SK-N-SH (cell line): ENCODE measurements around the gene SND1. TPM values are rescaled to one million over a fixed set of nuclear protein-coding genes. Genes with fewer than 3 reads are reported as not detected.

Source experiments
- CTCF ChIA-PET: fragments of 300-600, 350-600 bp; formaldehyde crosslinking; extraction: SDS; loops from one replicate; lab custom pipeline; 2021; lab: Yijun Ruan, JAX
- POLR2A ChIA-PET: fragments of 350-600 bp; sonication (Branson Sonifier 250); formaldehyde crosslinking; extraction: SDS; loops from one replicate; lab custom pipeline; 2020; ENCODE audit warnings: antibody characterized with exemption, inconsistent platforms; lab: Yijun Ruan, JAX
- DNase-seq: peaks from one replicate; pipeline ENCODE4 v3.0.0; 2012
- H2AFZ ChIP-seq: fragments of 200-600 bp; sonication (generic); 2 replicates; pipeline ENCODE4 v1.8.1; 2016; ENCODE audit warnings: antibody characterized with exemption, mild to moderate bottlenecking, low read depth
- H3F3A ChIP-seq: fragments of 200-600 bp; sonication (generic); replicated peaks from 2 replicates; pipeline ENCODE3; 2016; ENCODE audit warnings: antibody characterized with exemption, mild to moderate bottlenecking; ENCODE audit not compliant: insufficient read depth
- H3K27ac ChIP-seq, 2 experiments: fragments of 200-500 bp in 1 of 2; fragments of 200-600 bp in 1 of 2; sonication (Bioruptor generic) in 1 of 2; sonication (generic), shearing (Covaris generic) in 1 of 2; 2 replicates each; pipeline versions ENCODE4 v1.5.1 to v1.6.1; 2014 to 2016; ENCODE audit warnings: low read depth in 2 of 2, inconsistent platforms in 1 of 2, low read length in 1 of 2, mild to moderate bottlenecking in 1 of 2, mixed read lengths in 1 of 2
- H3K27me3 ChIP-seq: fragments of 200-600 bp; sonication (generic), shearing (Covaris generic); 2 replicates; pipeline ENCODE4 v1.6.1; 2016; ENCODE audit warnings: mixed run types; ENCODE audit not compliant: insufficient read depth
- H3K36me3 ChIP-seq, 2 experiments: fragments of 200-500 bp in 1 of 2; fragments of 200-600 bp in 1 of 2; sonication (Bioruptor generic) in 1 of 2; sonication (generic) in 1 of 2; replicated peaks in 1 of 2; 2 replicates each; pipeline versions ENCODE3 to v1.5.1; 2014 to 2016; ENCODE audit warnings: low read length in 1 of 2, mild to moderate bottlenecking in 1 of 2; ENCODE audit not compliant: insufficient read depth in 2 of 2, control insufficient read depth in 1 of 2
- H3K4me1 ChIP-seq, 2 experiments: fragments of 200-500 bp in 1 of 2; fragments of 200-600 bp in 1 of 2; sonication (Bioruptor generic) in 1 of 2; sonication (generic), shearing (Covaris generic) in 1 of 2; 2 replicates each; pipeline versions ENCODE4 v1.5.1 to v1.6.1; 2014 to 2016; ENCODE audit warnings: low read depth in 1 of 2, low read length in 1 of 2, mixed run types in 1 of 2; ENCODE audit not compliant: insufficient read depth in 2 of 2, control insufficient read depth in 1 of 2
- H3K4me2 ChIP-seq: fragments of 200-600 bp; sonication (generic), shearing (Covaris generic); 2 replicates; pipeline ENCODE4 v1.6.1; 2017; ENCODE audit warnings: mixed run types
- H3K4me3 ChIP-seq, 2 experiments: fragments of 200-500 bp in 1 of 2; fragments of 200-600 bp in 1 of 2; sonication (Bioruptor generic) in 1 of 2; sonication (generic), shearing (Covaris generic) in 1 of 2; 2 replicates each; pipeline versions ENCODE4 v1.5.1 to v1.8.1; 2014 to 2016; ENCODE audit warnings: low read depth in 2 of 2, inconsistent platforms in 1 of 2, low read length in 1 of 2, mild to moderate bottlenecking in 1 of 2, mixed read lengths in 1 of 2, moderate library complexity in 1 of 2
- H3K79me2 ChIP-seq: fragments of 200-600 bp; sonication (generic); 2 replicates; pipeline ENCODE4 v1.8.1; 2017; ENCODE audit warnings: mild to moderate bottlenecking; ENCODE audit not compliant: insufficient read depth
- H3K9ac ChIP-seq: fragments of 200-600 bp; sonication (generic); 2 replicates; pipeline ENCODE4 v1.6.1; 2017; ENCODE audit warnings: mixed run types
- H3K9me2 ChIP-seq: fragments of 200-600 bp; sonication (generic); 2 replicates; pipeline ENCODE4 v1.6.1; 2017; ENCODE audit warnings: mixed run types
- H3K9me3 ChIP-seq: fragments of 200-600 bp; sonication (generic); 2 replicates; pipeline ENCODE4 v1.6.1; 2017; ENCODE audit warnings: mixed run types, mild to moderate bottlenecking, moderate library complexity
- H4K20me1 ChIP-seq: fragments of 200-600 bp; sonication (generic); 2 replicates; pipeline ENCODE4 v1.6.1; 2017; ENCODE audit warnings: mild to moderate bottlenecking, mixed run types; ENCODE audit not compliant: insufficient read depth
- CTCF ChIP-seq: fragments of 200-600 bp; sonication (generic); IDR thresholded peaks from 2 replicates; pipeline ENCODE4 v1.6.1; 2017; ENCODE audit warnings: antibody characterized with exemption, mild to moderate bottlenecking, moderate library complexity
- ELF1 ChIP-seq: IDR thresholded peaks from 2 replicates; pipeline ENCODE4 v1.4.0; 2012
- EP300 ChIP-seq, 2 experiments: IDR thresholded peaks; 2 replicates each; pipeline versions ENCODE4 v1.4.0 to v1.6.1; 2012; ENCODE audit warnings: borderline replicate concordance in 1 of 2, low read depth in 1 of 2, low read length in 1 of 2
- FOSL2 ChIP-seq: IDR thresholded peaks from 2 replicates; pipeline ENCODE4 v1.4.0; 2012; ENCODE audit warnings: low read depth, mild to moderate bottlenecking, moderate library complexity, borderline replicate concordance
- FOXJ3 ChIP-seq: sonication (generic); formaldehyde crosslinking; IDR thresholded peaks from 2 replicates; pipeline ENCODE4 v1.5.1; 2020; ENCODE audit warnings: mild to moderate bottlenecking, missing genetic modification reagents
- FOXM1 ChIP-seq: IDR thresholded peaks from 2 replicates; pipeline ENCODE4 v1.4.0; 2012; ENCODE audit warnings: low read depth, mild to moderate bottlenecking
- GABPA ChIP-seq: IDR thresholded peaks from 2 replicates; pipeline ENCODE4 v1.4.0; 2012; ENCODE audit warnings: low read depth, mild to moderate bottlenecking
- GATA2 ChIP-seq: sonication (generic); formaldehyde crosslinking; IDR thresholded peaks from 2 replicates; pipeline ENCODE4 v1.5.0; 2020; ENCODE audit warnings: mild to moderate bottlenecking, missing genetic modification reagents
- IRF3 ChIP-seq: fragments of 150-350 bp; IDR thresholded peaks from 2 replicates; pipeline ENCODE4 v1.6.1; 2016; ENCODE audit warnings: mild to moderate bottlenecking, low read depth, low read length
- MAX ChIP-seq: IDR thresholded peaks from 2 replicates; pipeline ENCODE4 v1.4.0; 2012; ENCODE audit warnings: low read depth
- MEF2A ChIP-seq: IDR thresholded peaks from 2 replicates; pipeline ENCODE4 v1.4.0; 2012; ENCODE audit warnings: low read depth, borderline replicate concordance
- NFIC ChIP-seq: IDR thresholded peaks from 2 replicates; pipeline ENCODE4 v1.4.0; 2012; ENCODE audit warnings: borderline replicate concordance
- PBX3 ChIP-seq: IDR thresholded peaks from 2 replicates; pipeline ENCODE4; 2012
- RAD21 ChIP-seq: IDR thresholded peaks from 2 replicates; pipeline ENCODE4 v1.6.1; 2012; ENCODE audit warnings: mild to moderate bottlenecking, low read length
- RCOR1 ChIP-seq: fragments of 150-350 bp; IDR thresholded peaks from 2 replicates; pipeline ENCODE4 v1.6.1; 2017; ENCODE audit warnings: antibody characterized with exemption, low read length
- RXRA ChIP-seq: IDR thresholded peaks from 2 replicates; pipeline ENCODE4 v1.4.0; 2012; ENCODE audit warnings: low read depth, mild to moderate bottlenecking, borderline replicate concordance
- SIN3A ChIP-seq: IDR thresholded peaks from 2 replicates; pipeline ENCODE4 v1.6.1; 2012; ENCODE audit warnings: low read depth, mild to moderate bottlenecking, low read length, moderate library complexity, borderline replicate concordance
- SMC3 ChIP-seq: IDR thresholded peaks from 2 replicates; pipeline ENCODE4 v1.6.1; 2012; ENCODE audit warnings: low read depth, low read length, improper control_type of control experiment
- TAF1 ChIP-seq: IDR thresholded peaks from 2 replicates; pipeline ENCODE4 v1.6.1; 2012; ENCODE audit warnings: low read depth, mild to moderate bottlenecking, low read length, moderate library complexity, borderline replicate concordance
- TEAD4 ChIP-seq: IDR thresholded peaks from 2 replicates; pipeline ENCODE4 v1.4.0; 2012; ENCODE audit warnings: mild to moderate bottlenecking, borderline replicate concordance; ENCODE audit not compliant: insufficient read depth
- USF1 ChIP-seq: IDR thresholded peaks from 2 replicates; pipeline ENCODE4 v1.4.0; 2012; ENCODE audit warnings: low read depth, borderline replicate concordance
- YY1 ChIP-seq: IDR thresholded peaks from 2 replicates; pipeline ENCODE4 v1.4.0; 2012; ENCODE audit warnings: low read depth, mild to moderate bottlenecking
- ZBTB33 ChIP-seq: IDR thresholded peaks from 2 replicates; pipeline ENCODE4 v1.4.0; 2012; ENCODE audit warnings: low read depth, borderline replicate concordance
- WGBS: methylation state at CpG from one replicate; pipeline ENCODE4 v1.1.6; 2017; ENCODE audit warnings: low lambda C conversion rate; 5-methylcytosine and 5-hydroxymethylcytosine counted together
- polyA plus RNA-seq, 3 experiments: library from polyadenylated mRNA; depleted of rRNA; stranded (reverse); fragments of >200 nt; gene quantifications; 2 replicates each; pipeline ENCODE4 v1.2.3, GENCODE V29; 2012

The SND1 gene
- polyA plus RNA-seq, 1 of the 3 experiments (the other 2 are of a cell fraction) = 165 TPM

- peak; percentile 51 for DNase-seq
- Histone ChIP-seq H3K9me3 (no peaks in the 10 kb centered on the region), H4K20me1 (peaks cover 10% of the 10 kb centered on the region; the same call in 1 of the 2 replicates), H3K27me3 (no peaks in the 10 kb centered on the region), H3K36me3 (peaks cover 12 to 15% of the 10 kb centered on the region in 2 experiments), H3K9me2 (no peaks in the 10 kb centered on the region), H3K4me3 (no peak overlapping the region), H3K4me1 (peaks cover 13 to 27% of the 10 kb centered on the region in 2 experiments; a peak in 3 of 4 replicates), H3F3A (no peaks in the 10 kb centered on the region), H3K4me2 (no peak overlapping the region), H3K9ac (no peak overlapping the region), H3K79me2 (peaks cover 26% of the 10 kb centered on the region; the same call in 1 of the 2 replicates), H3K27ac (no peak overlapping the region), H2AFZ (no peak overlapping the region)
- ChIA-PET CTCF (interaction anchor here (1.3 to 2.6 kb wide), 3 partner anchors 247 to 254 kb away, joined by 4 to 7 read pairs (median 4); no protein-coding TSS in a partner anchor), POLR2A (interaction anchor here (0.7 kb wide), 1 partner anchor 72 kb away, joined by 4 read pairs; no protein-coding TSS in a partner anchor)
- 88% methylated on average over 7 of the region's 7 CpGs for WGBS
- TF ChIP-seq FOXJ3 (CRISPR knock-in tag) = peak; percentile 85
- TF ChIP-seq MEF2A = no peak
- TF ChIP-seq FOSL2 = no peak
- TF ChIP-seq RXRA = no peak
- no peak for TF ChIP-seq YY1
- TF ChIP-seq MAX = no peak
- no peak for TF ChIP-seq FOXM1
- TF ChIP-seq SIN3A = no peak
- no peak for TF ChIP-seq ELF1
- TF ChIP-seq RAD21 = no peak
- TF ChIP-seq IRF3 = no peak
- no peak for TF ChIP-seq ZBTB33
- no peak for TF ChIP-seq CTCF
- TF ChIP-seq GATA2 (CRISPR knock-in tag) = peak; percentile 92
- no peak for TF ChIP-seq PBX3
- TF ChIP-seq TAF1 = no peak
- TF ChIP-seq GABPA = no peak
- no peak for TF ChIP-seq SMC3
- TF ChIP-seq NFIC = no peak
- TF ChIP-seq TEAD4 = no peak
- TF ChIP-seq RCOR1 = no peak; the same call in 1 of the 2 replicates
- TF ChIP-seq EP300 (IDR thresholded peaks at IDR 0.05; ENCODE audit: borderline replicate concordance in 1 of 2, low read depth in 1 of 2, low read length in 1 of 2) = peak in 1 of 2 experiments; percentile 34; a peak in 1 of 4 replicates
- TF ChIP-seq USF1 = no peak
These were observed 303.1 kb downstream of the SND1 start for GRCh38 chr7:127955051-127955531.
